HG03521 (cell line): Measurements from ENCODE around the gene MICAL3.

Experiments used
- ATAC-seq: cut with Tn5 transposase; IDR thresholded peaks from one replicate; pipeline ENCODE4 v1.9.1; 2021; ENCODE audit warnings: mild to moderate bottlenecking, moderate library complexity; ENCODE audit not compliant: unreplicated experiment

MICAL3 gene

GRCh38 chr22:17955590-17956379 lies 68.6 kb downstream of the MICAL3 start:
- ATAC-seq, result no peak

- ATAC-seq, result no peak
Measured at GRCh38 chr22:17954860-17955587, 69.3 kb downstream of the MICAL3 start.

- no peak for ATAC-seq
Measured at GRCh38 chr22:17954200-17954859, 70.0 kb downstream of the MICAL3 start.

- no peak for ATAC-seq
Measured at GRCh38 chr22:17953147-17953546, 71.2 kb downstream of the MICAL3 start.

GRCh38 chr22:17952273-17952801 lies 72.0 kb downstream of the MICAL3 start:
- ATAC-seq, result no peak

GRCh38 chr22:17951315-17951714 lies 73.0 kb downstream of the MICAL3 start:
- ATAC-seq, result no peak

- no peak for ATAC-seq
Measured at GRCh38 chr22:17950651-17951214, 73.6 kb downstream of the MICAL3 start.

GRCh38 chr22:17949642-17950473 lies 74.5 kb downstream of the MICAL3 start:
- ATAC-seq, result no peak

GRCh38 chr22:17948101-17948500 lies 76.3 kb downstream of the MICAL3 start:
- ATAC-seq, result no peak

GRCh38 chr22:17946662-17947367 lies 77.5 kb downstream of the MICAL3 start:
- ATAC-seq, result no peak

GRCh38 chr22:17945888-17946648 lies 78.3 kb downstream of the MICAL3 start:
- ATAC-seq, result no peak

GRCh38 chr22:17945156-17945887 lies 79.0 kb downstream of the MICAL3 start:
- ATAC-seq, result no peak

- ATAC-seq, result no peak
Measured at GRCh38 chr22:17944256-17944655, 80.1 kb downstream of the MICAL3 start.

GRCh38 chr22:17943533-17944249 lies 80.7 kb downstream of the MICAL3 start:
- ATAC-seq, result no peak

GRCh38 chr22:17942721-17943120 lies 81.6 kb downstream of the MICAL3 start:
- no peak for ATAC-seq

GRCh38 chr22:17941471-17942406 lies 82.6 kb downstream of the MICAL3 start:
- ATAC-seq, result no peak

- no peak for ATAC-seq
Measured at GRCh38 chr22:17939579-17939978, 84.8 kb downstream of the MICAL3 start.
